Activated CD4-positive, alpha-beta T cell treated with anti-CD3 and anti-CD28 coated beads, Interleukin-2, amount 50 U/mL, for 24 hours (primary cell): ENCODE data around the gene GTF3C2.
"Not testable (repeated sequence)": the region's sequence is repeated elsewhere in the genome, so short reads cannot be mapped to it uniquely, and the experiment has no call there.

Experiments used
- DNase-seq, 2 donors: peaks; one replicate each; pipeline ENCODE4 v3.0.0-alpha.2; 2020; ENCODE audit warnings: low read depth in 1 of 2, low spot score in 1 of 2

Gene GTF3C2

GRCh38 chr2:27300606-27301005 lies 56.0 kb downstream of the GTF3C2 start:
- DNase-seq = not testable (repeated sequence)

GRCh38 chr2:27298391-27299080 lies 58.0 kb downstream of the GTF3C2 start:
- DNase-seq = no peak

- DNase-seq = no peak
Observed at GRCh38 chr2:27297195-27297594, 59.4 kb downstream of the GTF3C2 start.

- DNase-seq = no peak
Observed at GRCh38 chr2:27296481-27296880, 60.1 kb downstream of the GTF3C2 start.

GRCh38 chr2:27294928-27295327 lies 61.6 kb downstream of the GTF3C2 start:
- no peak for DNase-seq

GRCh38 chr2:27291865-27292264 lies 64.7 kb downstream of the GTF3C2 start:
- no peak for DNase-seq

GRCh38 chr2:27290549-27290948 lies 66.0 kb downstream of the GTF3C2 start:
- no peak for DNase-seq

- no peak for DNase-seq
Observed at GRCh38 chr2:27288610-27289009, 68.0 kb downstream of the GTF3C2 start.

- DNase-seq = no peak
Observed at GRCh38 chr2:27285481-27285880, 71.1 kb downstream of the GTF3C2 start.

- no peak for DNase-seq
Observed at GRCh38 chr2:27284996-27285395, 71.6 kb downstream of the GTF3C2 start.

- DNase-seq = no peak
Observed at GRCh38 chr2:27282892-27283291, 73.7 kb downstream of the GTF3C2 start.

GRCh38 chr2:27281855-27282559 lies 74.6 kb downstream of the GTF3C2 start, which contains the start of gene TRIM54:
Gene TRIM54 (plus strand): TSS chr2:27282429. CDS start chr2:27282732, 303 bp downstream.
- no peak for DNase-seq

- DNase-seq = no peak
Observed at GRCh38 chr2:27281442-27281841, 75.1 kb downstream of the GTF3C2 start.

GRCh38 chr2:27280826-27281225 lies 75.7 kb downstream of the GTF3C2 start:
- DNase-seq = no peak

GRCh38 chr2:27278010-27278409 lies 78.6 kb downstream of the GTF3C2 start:
- DNase-seq = no peak
